Measurements from ENCODE around the gene ADCYAP1R1.
"Not testable (repeated sequence)": the region's sequence is repeated elsewhere in the genome, so short reads cannot be mapped to it uniquely, and the experiment has no call there.

ADCYAP1R1 gene

GRCh38 chr7:31146030-31146429 lies 93.9 kb downstream of the ADCYAP1R1 start:
- no peak for DNase-seq

GRCh38 chr7:31146538-31146937 lies 94.4 kb downstream of the ADCYAP1R1 start:
- no peak for DNase-seq

- no peak for DNase-seq
Observed at GRCh38 chr7:31151849-31152248, 99.7 kb downstream of the ADCYAP1R1 start.

- not testable (repeated sequence) for DNase-seq
Observed at GRCh38 chr7:31153318-31153717, 101.2 kb downstream of the ADCYAP1R1 start.

- DNase-seq: no peak
Observed at GRCh38 chr7:31160941-31161340, 108.8 kb downstream of the ADCYAP1R1 start.
